Upper lobe of left lung (tissue), 4 donors: ENCODE data around the gene KCNG1.

ENCODE experiments used
- CTCF ChIP-seq, 6 experiments: fragments of 450-650 bp in 4 of 6; fragments of 200-600 bp in 2 of 6; sonication (generic) in 2 of 6; IDR thresholded peaks; one replicate each; pipeline ENCODE4 v1.5.1; 2016 to 2019; ENCODE audit warnings: antibody characterized with exemption in 6 of 6
- EP300 ChIP-seq, 4 donors: sonication (generic); formaldehyde crosslinking; IDR thresholded peaks; one replicate each; pipeline ENCODE4 v1.5.1; 2017; ENCODE audit warnings: antibody characterized with exemption in 4 of 4, control low read depth in 2 of 4
- POLR2A ChIP-seq, 4 donors: fragments of 450-650 bp; IDR thresholded peaks; one replicate each; pipeline ENCODE4 v1.5.1; 2016 to 2017; ENCODE audit warnings: antibody characterized with exemption in 4 of 4, mild to moderate bottlenecking in 2 of 4
- POLR2AphosphoS5 ChIP-seq, 2 donors: sonication (generic); formaldehyde crosslinking; IDR thresholded peaks; one replicate each; pipeline ENCODE4 v1.5.1; 2017; ENCODE audit warnings: antibody characterized with exemption in 2 of 2

GRCh38 chr20:51061418-51062045 lies 38.6 kb upstream of the KCNG1 start:
- TF ChIP-seq CTCF (IDR thresholded peaks at IDR 0.05) = no peak
- no peak for TF ChIP-seq POLR2A (IDR thresholded peaks at IDR 0.05)
- TF ChIP-seq POLR2AphosphoS5 (IDR thresholded peaks at IDR 0.05) = no peak
- TF ChIP-seq EP300 (IDR thresholded peaks at IDR 0.05) = no peak
